H1 (cell line): ENCODE data around the gene ATF7IP. TPM values are rescaled to one million over a fixed set of nuclear protein-coding genes. Genes with fewer than 3 reads are reported as not detected.

Source experiments
- CTCF ChIA-PET: fragments of 300-600 bp; sonication (Branson Sonifier 250); formaldehyde crosslinking; loops from one replicate; lab custom pipeline; 2021; ENCODE audit not compliant: partially characterized antibody; lab: Charles Lee
- POLR2A ChIA-PET: fragments of 300-600 bp; sonication (Branson Sonifier 250); formaldehyde crosslinking; loops from one replicate; lab custom pipeline; 2021; ENCODE audit warnings: inconsistent platforms; ENCODE audit not compliant: partially characterized antibody; lab: Charles Lee
- DNase-seq, 2 experiments: peaks; one replicate each; pipeline versions ENCODE4 v3.0.0 to v3.0.0-alpha.2; 2010 to 2022; ENCODE audit warnings: low spot score in 2 of 2, low read depth in 1 of 2, mixed read lengths in 1 of 2
- FAIRE-seq: peaks from 2 replicates; lab custom pipeline; 2011; peaks lifted over from hg19 to GRCh38; lab: Jason Lieb, UNC
- H2AFZ ChIP-seq: 2 replicates; pipeline ENCODE4 v1.8.1; 2012; ENCODE audit warnings: low read length, inconsistent platforms
- H2AK5ac ChIP-seq: 2 replicates; pipeline ENCODE4 v1.6.1; 2013; ENCODE audit warnings: low read depth, low read length
- H2BK120ac ChIP-seq: replicated peaks from 2 replicates; pipeline ENCODE3; 2013; ENCODE audit warnings: low read depth, low read length, inconsistent platforms
- H2BK12ac ChIP-seq: 2 replicates; pipeline ENCODE4 v1.6.1; 2013; ENCODE audit warnings: low read depth, low read length
- H2BK15ac ChIP-seq: 2 replicates; pipeline ENCODE4 v1.6.1; 2013; ENCODE audit warnings: low read length
- H2BK20ac ChIP-seq: 2 replicates; pipeline ENCODE4 v1.6.1; 2013; ENCODE audit warnings: low read length
- H2BK5ac ChIP-seq: 2 replicates; pipeline ENCODE4 v1.6.1; 2013; ENCODE audit warnings: low read depth, low read length
- H3K14ac ChIP-seq: 2 replicates; pipeline ENCODE4 v1.6.1; 2013; ENCODE audit warnings: inconsistent platforms; ENCODE audit not compliant: insufficient read length
- H3K18ac ChIP-seq: 2 replicates; pipeline ENCODE4 v1.6.1; 2013; ENCODE audit warnings: low read length; ENCODE audit errors: extremely low read depth
- H3K23ac ChIP-seq: 2 replicates; pipeline ENCODE4 v1.6.1; 2013; ENCODE audit warnings: inconsistent platforms; ENCODE audit not compliant: insufficient read length
- H3K23me2 ChIP-seq: 2 replicates; pipeline ENCODE4 v1.6.1; 2013; ENCODE audit warnings: low read depth, low read length
- H3K27ac ChIP-seq: 2 replicates; pipeline ENCODE4 v1.6.1; 2011; ENCODE audit warnings: low read depth, low read length, inconsistent platforms
- H3K27me3 ChIP-seq, 4 experiments: replicated peaks in 1 of 4; 1 replicate in 1 of 4; 2 replicates in 3 of 4; pipeline versions ENCODE4 v1.6.1 to v1.8.1; 2011 to 2013; ENCODE audit warnings: low read length in 3 of 4, mild to moderate bottlenecking in 3 of 4, inconsistent platforms in 2 of 4, mixed read lengths in 2 of 4, moderate library complexity in 1 of 4; ENCODE audit not compliant: control insufficient read depth in 3 of 4, insufficient read depth in 3 of 4; ENCODE audit errors: extremely low read depth in 1 of 4
- H3K36me3 ChIP-seq, 4 experiments: 2 replicates each; pipeline versions ENCODE4 v1.6.1 to v1.8.1; 2011 to 2013; ENCODE audit warnings: mild to moderate bottlenecking in 4 of 4, low read length in 3 of 4, moderate library complexity in 2 of 4, control low read depth in 1 of 4, inconsistent platforms in 1 of 4; ENCODE audit not compliant: insufficient read depth in 4 of 4, control insufficient read depth in 2 of 4
- H3K4ac ChIP-seq: replicated peaks from 2 replicates; pipeline ENCODE3; 2013; ENCODE audit warnings: low read length, low read depth, mixed read lengths, inconsistent platforms; ENCODE audit not compliant: insufficient read length
- H3K4me1 ChIP-seq, 4 experiments: replicated peaks in 1 of 4; 1 replicate in 1 of 4; 2 replicates in 3 of 4; pipeline versions ENCODE4 v1.6.1 to v1.8.1; 2011 to 2013; ENCODE audit warnings: low read length in 3 of 4, inconsistent platforms in 2 of 4, mixed read lengths in 1 of 4; ENCODE audit not compliant: insufficient read depth in 4 of 4, control insufficient read depth in 3 of 4
- H3K4me2 ChIP-seq, 2 experiments: 2 replicates each; pipeline versions ENCODE4 v1.6.1 to v1.8.1; 2011 to 2013; ENCODE audit warnings: low read depth in 2 of 2, low read length in 2 of 2, control low read depth in 1 of 2, inconsistent platforms in 1 of 2, mild to moderate bottlenecking in 1 of 2; ENCODE audit not compliant: insufficient read depth in 1 of 2
- H3K4me3 ChIP-seq, 4 experiments: fragments of 200-600, 300-600 bp in 1 of 4; sonication (generic), shearing (Covaris generic), sonication (Bioruptor Twin) in 1 of 4; 2 replicates each; pipeline versions ENCODE4 v1.5.1 to v1.8.1; 2011 to 2016; ENCODE audit warnings: low read length in 4 of 4, low read depth in 3 of 4, control low read depth in 2 of 4, inconsistent platforms in 2 of 4, mild to moderate bottlenecking in 2 of 4, mixed read lengths in 1 of 4, moderate library complexity in 1 of 4; ENCODE audit not compliant: insufficient read depth in 2 of 4; ENCODE audit errors: extremely low read depth in 1 of 4
- H3K56ac ChIP-seq: replicated peaks from 2 replicates; pipeline ENCODE3; 2013; ENCODE audit warnings: low read depth, mild to moderate bottlenecking, mixed read lengths, low read length, inconsistent platforms; ENCODE audit not compliant: insufficient read length
- H3K79me1 ChIP-seq: 2 replicates; pipeline ENCODE4 v1.6.1; 2013; ENCODE audit warnings: low read depth, low read length, control low read depth
- H3K79me2 ChIP-seq, 2 experiments: 2 replicates each; pipeline versions ENCODE4 v1.6.1 to v1.8.1; 2012 to 2013; ENCODE audit warnings: low read length in 2 of 2, mild to moderate bottlenecking in 2 of 2, inconsistent platforms in 1 of 2; ENCODE audit not compliant: insufficient read depth in 2 of 2, control insufficient read depth in 1 of 2
- H3K9ac ChIP-seq, 4 experiments: replicated peaks in 1 of 4; 1 replicate in 1 of 4; 2 replicates in 3 of 4; pipeline versions ENCODE4 v1.6.1 to v1.8.1; 2011 to 2013; ENCODE audit warnings: low read depth in 3 of 4, low read length in 3 of 4, control low read depth in 2 of 4, mild to moderate bottlenecking in 2 of 4, moderate library complexity in 2 of 4, inconsistent platforms in 1 of 4; ENCODE audit errors: extremely low read depth in 1 of 4
- H3K9me3 ChIP-seq, 2 experiments: 2 replicates each; pipeline versions ENCODE4 v1.6.1 to v1.8.1; 2012 to 2013; ENCODE audit warnings: mild to moderate bottlenecking in 2 of 2, moderate library complexity in 2 of 2, control low read depth in 1 of 2, inconsistent platforms in 1 of 2, low read depth in 1 of 2, low read length in 1 of 2, mixed read lengths in 1 of 2; ENCODE audit not compliant: insufficient read depth in 2 of 2
- H4K20me1 ChIP-seq, 2 experiments: replicated peaks in 1 of 2; 2 replicates each; pipeline versions ENCODE3 to v1.8.1; 2011 to 2013; ENCODE audit warnings: inconsistent platforms in 2 of 2, low read length in 2 of 2, mild to moderate bottlenecking in 1 of 2; ENCODE audit not compliant: insufficient read depth in 2 of 2, control insufficient read depth in 1 of 2
- H4K5ac ChIP-seq: 2 replicates; pipeline ENCODE4 v1.6.1; 2013; ENCODE audit warnings: low read length, low read depth, mixed read lengths, inconsistent platforms; ENCODE audit not compliant: insufficient read length
- H4K8ac ChIP-seq: 2 replicates; pipeline ENCODE4 v1.8.0; 2013; ENCODE audit warnings: mild to moderate bottlenecking, moderate library complexity, low read length, inconsistent platforms; ENCODE audit not compliant: insufficient read depth; ENCODE audit errors: extremely low read depth
- H4K91ac ChIP-seq: replicated peaks from 2 replicates; pipeline ENCODE3; 2013; ENCODE audit warnings: low read length, mixed read lengths, inconsistent platforms; ENCODE audit not compliant: insufficient read length
- CREB1 ChIP-seq: IDR thresholded peaks from 2 replicates; pipeline ENCODE4 v1.6.1; 2012; ENCODE audit warnings: inconsistent platforms
- NANOG ChIP-seq: IDR thresholded peaks from 2 replicates; pipeline ENCODE4 v1.6.1; 2011; ENCODE audit warnings: low read length, low read depth, mild to moderate bottlenecking, inconsistent platforms; ENCODE audit not compliant: insufficient read depth, poor library complexity, severe bottlenecking
- RFX5 ChIP-seq: IDR thresholded peaks from 2 replicates; pipeline ENCODE4 v1.6.1; 2011; ENCODE audit warnings: low read depth, low read length, improper control_type of control experiment, borderline replicate concordance
- SP1 ChIP-seq: IDR thresholded peaks from 2 replicates; pipeline ENCODE4 v1.6.1; 2011; ENCODE audit warnings: low read depth, low read length
- TBP ChIP-seq: IDR thresholded peaks from 2 replicates; pipeline ENCODE4 v1.6.1; 2011; ENCODE audit warnings: low read depth, low read length, improper control_type of control experiment
- YY1 ChIP-seq: IDR thresholded peaks from 2 replicates; pipeline ENCODE4 v1.6.1; 2011; ENCODE audit warnings: low read depth, mild to moderate bottlenecking, low read length
- WGBS, 2 experiments: shearing (Covaris generic) in 1 of 2; methylation state at CpG; one replicate each; pipeline versions ENCODE4 v1.1.6 to v1.1.7; 2013 to 2015; ENCODE audit warnings: low lambda C conversion rate in 2 of 2, mixed read lengths in 2 of 2, inconsistent platforms in 1 of 2, low coverage in 1 of 2, missing lambda C conversion rate in 1 of 2; ENCODE audit not compliant: insufficient replicate concordance in 2 of 2, insufficient coverage in 1 of 2, insufficient read length in 1 of 2; ENCODE audit errors: extremely low coverage in 1 of 2, missing lambda C conversion rate in 1 of 2; 5-methylcytosine and 5-hydroxymethylcytosine counted together
- polyA plus RNA-seq, 7 experiments: library from polyadenylated mRNA; depleted of rRNA in 3 of 7; stranded (reverse) in 5 of 7; unstranded in 2 of 7; fragments of >200 nt in 5 of 7; fragments of 200-250 nt in 2 of 7; gene quantifications; 1 replicate in 5 of 7; 2 replicates in 1 of 7; 4 replicates in 1 of 7; pipeline versions ENCODE4 v1.2.1 to v1.2.3, GENCODE V29; 2011 to 2013; ENCODE audit warnings: missing spikeins in 2 of 7, mixed read lengths in 2 of 7
- total RNA-seq: library from RNA; stranded (reverse); fragmentation: NEBNext Ultra II Directional; extraction: Animal tissue kit (Norgen Biotek cat#: 25700); gene quantifications from 2 replicates; pipeline ENCODE4 v1.2.1, GENCODE V29; 2021

ATF7IP gene
- total and polyA plus RNA-seq, 2 of the 8 experiments (the other 6 are each of a cell fraction or from before 2014, with no cell fraction given) = 34.2 to 148 TPM

DNA sequence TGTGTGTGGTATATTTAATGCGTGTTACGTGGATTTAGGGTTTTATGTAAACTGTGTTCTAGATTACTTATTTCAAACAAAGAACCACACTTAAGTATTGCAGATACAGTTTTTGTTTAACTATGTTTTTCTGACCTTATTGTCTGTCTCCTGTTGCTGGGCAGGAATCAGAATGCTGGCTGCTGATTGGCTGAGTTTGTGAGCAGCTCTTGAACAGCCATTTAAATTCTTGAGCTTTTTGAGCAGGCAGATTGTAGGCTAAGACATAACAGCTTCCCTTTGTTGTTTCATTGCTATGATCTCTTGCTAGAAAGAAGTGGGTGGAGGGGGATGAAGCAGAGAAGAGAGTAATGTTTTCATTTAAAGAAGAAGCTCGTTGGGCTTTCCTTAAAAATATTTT is 52.2 kb downstream of the ATF7IP start:
- no peak overlapping the region for H4K8ac ChIP-seq
- peak overlapping the region; percentile 39 for H3K56ac ChIP-seq
- TF ChIP-seq NANOG = peak; percentile 70
- TF ChIP-seq RFX5 = peak; percentile 95
- TF ChIP-seq TBP = no peak
- TF ChIP-seq YY1 = peak; percentile 52; the same call in 1 of the 2 replicates
- peak; percentile 48; the same call in 1 of the 2 replicates for TF ChIP-seq CREB1
- TF ChIP-seq SP1 = peak; percentile 82
- TF ChIP-seq, all 59 proteins: peak for 5
- Histone ChIP-seq H2BK12ac (no peak overlapping the region), H3K79me1 (0 out of 2 replicates have a peak, but pooled peaks cover 3% of the 10 kb centered on the region), H3K4me2 (peak overlapping the region; percentile 30 to 46), H3K9ac (no peak overlapping the region), H3K27ac (peak overlapping the region; percentile 32; the same call in 1 of the 2 replicates), H3K23me2 (no peaks in the 10 kb centered on the region), H2BK20ac (no peak overlapping the region), H3K4me3 (peak overlapping the region in 1 of 4 experiments; percentile 36; a peak in 1 of 8 replicates), H3K4me1 (peaks cover 0 to 12% (median 4%) of the 10 kb centered on the region in 4 experiments; a peak in 2 of 7 replicates), H4K91ac (no peak overlapping the region), H3K23ac (no peak overlapping the region), H2BK5ac (no peak overlapping the region), H3K36me3 (peaks cover 0 to 6% (median 1%) of the 10 kb centered on the region in 4 experiments; a peak in 3 of 8 replicates), H2AFZ (no peak overlapping the region), H2BK15ac (no peak overlapping the region), H2BK120ac (no peak overlapping the region), H2AK5ac (no peak overlapping the region), H4K20me1 (peaks cover 6% of the 10 kb centered on the region in 2 experiments), H4K5ac (peak overlapping the region; percentile 93), H3K9me3 (0 out of 4 replicates have a peak, but pooled peaks cover 0 to 3% of the 10 kb centered on the region in 2 experiments), H3K79me2 (peaks cover 25 to 100% of the 10 kb centered on the region in 2 experiments; a peak in 3 of 4 replicates), H3K27me3 (no peaks in the 10 kb centered on the region), H3K4ac (no peak overlapping the region), H3K14ac (no peak overlapping the region), H3K18ac (no peak overlapping the region; the same call in 1 of the 2 replicates)
- WGBS, 2 experiments = 27% methylated on average over 3 of the region's 3 CpGs; no CpG with 5 or more reads in 1 of the 2 experiments
- ChIA-PET CTCF (interaction anchor here (1.2 to 2.9 kb wide), 2 partner anchors 31 to 37 kb away, joined by 3 to 18 read pairs; no protein-coding TSS in a partner anchor), POLR2A (interaction anchor here (0.7 to 2.1 kb wide), 5 partner anchors 46 to 159 kb away, joined by 3 to 13 read pairs (median 3); partner anchors contain the start of gene ATF7IP)
- DNase-seq (peak; percentile 64 to 72), FAIRE-seq (peak; percentile 99)
